IgD-negative memory B cell (primary cell): Measurements from ENCODE around the gene GPR173. TPM values are rescaled to one million over a fixed set of nuclear protein-coding genes. Genes with fewer than 3 reads are reported as not detected.

Experiments used
- H3K27ac Mint-ChIP-seq, 3 donors: one replicate each; pipeline ENCODE4 v1.8.0; 2020 to 2022; ENCODE audit warnings: mild to moderate bottlenecking in 3 of 3, mixed read lengths in 3 of 3, moderate library complexity in 1 of 3
- H3K27me3 Mint-ChIP-seq: one replicate; pipeline ENCODE4 v1.8.0; 2021; ENCODE audit warnings: mixed read lengths
- H3K36me3 Mint-ChIP-seq: one replicate; pipeline ENCODE4 v1.8.0; 2020; ENCODE audit warnings: mild to moderate bottlenecking, mixed read lengths
- H3K4me1 Mint-ChIP-seq, 3 donors: one replicate each; pipeline ENCODE4 v1.8.0; 2020 to 2022; ENCODE audit warnings: mixed read lengths in 3 of 3, mild to moderate bottlenecking in 1 of 3
- H3K4me3 Mint-ChIP-seq, 4 donors: one replicate each; pipeline ENCODE4 v1.8.0; 2020 to 2022; ENCODE audit warnings: mild to moderate bottlenecking in 4 of 4, mixed read lengths in 4 of 4, moderate library complexity in 3 of 4
- H3K9me3 Mint-ChIP-seq, 3 donors: one replicate each; pipeline ENCODE4 v1.8.0; 2020 to 2021; ENCODE audit warnings: mixed read lengths in 3 of 3, mild to moderate bottlenecking in 1 of 3
- polyA plus RNA-seq: library from polyadenylated mRNA; unstranded; fragments of 300-500 nt; fragmentation: Illumina TruSeq; gene quantifications from one replicate; pipeline ENCODE4 v1.2.3, GENCODE V29; 2021

The GPR173 gene
- polyA plus RNA-seq, 1 donor from 2014 or later, result not detected

DNA sequence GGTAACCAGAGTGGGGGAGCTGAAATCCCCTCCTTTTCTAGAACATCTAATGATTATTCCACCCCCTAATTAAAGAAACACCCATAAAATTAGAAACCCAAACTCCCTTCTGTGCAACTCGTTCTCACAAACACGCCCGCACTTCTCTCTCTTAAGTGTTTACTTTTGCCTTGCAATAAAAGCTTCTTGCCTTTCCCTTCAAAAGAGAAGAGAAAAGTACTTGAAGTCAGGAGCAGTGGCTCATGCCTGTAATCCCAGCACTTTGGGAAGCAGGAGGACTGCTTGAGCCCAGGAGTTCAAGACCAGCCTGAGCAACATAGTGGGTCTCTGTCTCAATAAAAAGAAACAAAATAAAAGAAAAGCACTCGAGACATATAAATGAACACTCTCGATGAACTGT is 3.6 kb upstream of the GPR173 start:
- Mint-ChIP-seq H3K4me1 (no peaks in the 10 kb centered on the region), H3K27me3 (peaks cover 5% of the 10 kb centered on the region)

DNA sequence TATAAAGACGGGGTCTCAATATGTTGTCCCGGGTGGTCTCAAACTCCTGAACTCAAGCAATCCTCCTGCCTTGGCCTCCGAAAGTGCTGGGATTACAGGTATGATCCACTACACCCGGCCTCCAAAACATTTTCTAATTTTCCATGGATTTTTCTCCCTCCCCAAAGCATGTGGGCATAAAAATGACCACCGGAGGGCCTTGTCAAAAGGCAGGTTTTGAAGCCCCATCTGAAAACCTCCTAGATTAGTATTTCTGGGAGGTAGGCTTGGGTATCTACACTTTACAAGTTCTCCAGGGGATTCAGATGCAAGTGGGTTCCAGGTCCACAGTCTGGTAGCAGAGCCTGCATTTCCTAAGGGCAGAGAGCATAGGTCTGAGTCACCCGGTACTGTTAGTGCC is 1.4 kb upstream of the GPR173 start:
- Mint-ChIP-seq H3K4me1 (no peaks in the 10 kb centered on the region), H3K4me3 (no peak overlapping the region), H3K27ac (no peak overlapping the region), H3K9me3 (no peaks in the 10 kb centered on the region), H3K36me3 (no peaks in the 10 kb centered on the region), H3K27me3 (peaks cover 8% of the 10 kb centered on the region)

More for the DNA sequence above, 3.6 kb upstream of the GPR173 start:
- Mint-ChIP-seq H3K27ac (no peak overlapping the region), H3K4me3 (no peak overlapping the region), H3K9me3 (no peaks in the 10 kb centered on the region), H3K36me3 (no peaks in the 10 kb centered on the region)

DNA sequence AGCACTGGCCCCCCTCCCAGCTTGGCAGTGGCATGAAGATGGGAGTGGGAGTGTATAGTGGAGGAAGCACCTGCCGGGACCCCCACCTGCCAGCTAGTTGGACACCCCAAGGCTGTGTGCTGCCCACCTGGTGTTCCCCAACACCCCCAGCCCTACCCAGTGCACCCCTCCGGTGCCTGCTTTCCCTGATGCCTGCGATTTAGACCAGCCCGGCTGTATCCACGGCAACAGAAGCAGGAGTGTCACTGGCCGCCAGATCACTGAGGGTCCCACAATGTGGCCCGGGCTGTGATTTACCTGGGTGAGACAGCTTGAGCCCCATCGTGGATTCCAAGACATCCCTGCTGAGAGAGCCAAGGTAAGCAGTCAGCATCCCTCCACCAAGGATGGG is 533 bp downstream of the GPR173 start:
- Mint-ChIP-seq H3K9me3 (no peaks in the 10 kb centered on the region), H3K4me3 (peak overlapping the region in 1 of 4 donors; percentile 58), H3K4me1 (no peaks in the 10 kb centered on the region), H3K27me3 (peaks cover 9% of the 10 kb centered on the region), H3K36me3 (no peaks in the 10 kb centered on the region), H3K27ac (no peak overlapping the region)

DNA sequence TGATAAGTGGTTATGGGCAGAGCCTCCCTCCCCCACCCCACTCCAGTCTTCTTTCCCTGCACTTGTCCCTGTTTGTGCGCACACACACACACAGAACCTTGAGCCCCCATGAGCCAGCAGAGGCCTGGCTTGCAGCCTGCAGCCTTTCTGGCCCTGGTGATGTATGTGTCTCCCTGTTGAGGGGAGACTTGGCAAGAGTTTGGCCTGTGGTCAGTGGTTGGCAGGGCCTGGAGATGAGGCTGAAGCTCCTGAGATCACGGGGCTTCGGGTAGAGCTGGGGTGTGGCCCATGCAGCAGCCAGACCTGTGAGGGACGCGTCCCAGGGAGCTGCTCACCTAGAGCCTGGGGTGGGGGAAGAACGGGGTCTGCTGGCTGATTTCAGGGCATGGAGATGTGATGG is 2.3 kb downstream of the GPR173 start:
- H3K4me3 Mint-ChIP-seq, result no peak overlapping the region
- no peak overlapping the region for H3K27ac Mint-ChIP-seq
- H3K27me3 Mint-ChIP-seq, result peaks cover 9% of the 10 kb centered on the region
- H3K4me1 Mint-ChIP-seq, result no peaks in the 10 kb centered on the region
- H3K9me3 Mint-ChIP-seq, result no peaks in the 10 kb centered on the region
- H3K36me3 Mint-ChIP-seq, result no peaks in the 10 kb centered on the region

DNA sequence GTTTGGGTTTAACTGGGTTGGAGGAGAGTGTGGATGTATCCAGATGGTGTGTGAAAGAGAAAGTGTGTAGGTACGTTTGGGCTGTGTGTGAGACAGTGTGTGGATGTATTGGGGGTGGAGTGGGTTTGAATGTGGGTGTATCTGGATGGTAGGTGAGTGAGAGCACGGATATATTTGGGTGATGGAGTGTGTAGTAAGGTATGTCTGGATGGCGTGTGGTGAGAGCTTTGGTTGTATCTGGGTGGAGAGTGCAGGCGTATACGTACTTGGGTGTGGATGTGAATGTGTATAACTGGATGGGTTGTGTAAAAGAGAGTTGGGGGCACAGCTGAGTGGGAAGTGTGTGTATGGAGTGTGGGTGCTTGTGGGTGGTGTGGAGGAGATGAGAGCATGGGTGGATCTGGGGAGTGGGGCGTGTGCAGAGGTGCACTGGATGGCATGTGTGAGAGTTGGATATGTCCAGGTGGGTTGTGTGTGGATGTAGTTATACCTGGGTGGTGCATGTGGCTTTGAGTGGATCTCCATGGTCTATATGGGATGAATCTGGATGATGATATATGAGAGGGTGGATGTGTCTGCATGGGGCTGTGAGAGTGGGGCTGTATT is 6.8 kb downstream of the GPR173 start:
- H3K27me3 Mint-ChIP-seq, result peaks cover 5% of the 10 kb centered on the region
- H3K36me3 Mint-ChIP-seq, result no peaks in the 10 kb centered on the region
- H3K9me3 Mint-ChIP-seq, result no peaks in the 10 kb centered on the region
- no peaks in the 10 kb centered on the region for H3K4me1 Mint-ChIP-seq
- H3K27ac Mint-ChIP-seq, result no peak overlapping the region
- no peak overlapping the region for H3K4me3 Mint-ChIP-seq

DNA sequence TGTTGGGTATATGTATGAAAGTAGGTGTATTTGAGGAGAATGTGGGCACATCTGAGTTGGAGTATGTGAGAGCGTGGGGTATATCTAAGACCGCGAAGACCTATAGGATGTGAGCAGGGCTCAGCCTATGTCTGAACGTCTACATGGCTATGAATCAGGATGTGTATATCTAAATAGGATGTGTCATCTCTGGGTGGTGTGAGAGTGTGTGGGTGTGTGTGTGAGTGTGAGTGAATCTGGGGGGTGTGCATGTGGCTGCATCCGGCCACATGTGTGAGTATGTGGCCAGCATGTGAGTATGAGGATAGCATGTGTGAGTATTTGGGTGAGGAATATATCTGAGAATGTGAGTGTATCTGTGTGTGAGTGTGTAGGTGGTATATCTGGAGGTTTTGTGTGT is 7.7 kb downstream of the GPR173 start:
- Mint-ChIP-seq H3K4me1 (no peaks in the 10 kb centered on the region), H3K36me3 (no peaks in the 10 kb centered on the region), H3K9me3 (no peaks in the 10 kb centered on the region), H3K27ac (no peak overlapping the region), H3K27me3 (peaks cover 2% of the 10 kb centered on the region), H3K4me3 (no peak overlapping the region)

DNA sequence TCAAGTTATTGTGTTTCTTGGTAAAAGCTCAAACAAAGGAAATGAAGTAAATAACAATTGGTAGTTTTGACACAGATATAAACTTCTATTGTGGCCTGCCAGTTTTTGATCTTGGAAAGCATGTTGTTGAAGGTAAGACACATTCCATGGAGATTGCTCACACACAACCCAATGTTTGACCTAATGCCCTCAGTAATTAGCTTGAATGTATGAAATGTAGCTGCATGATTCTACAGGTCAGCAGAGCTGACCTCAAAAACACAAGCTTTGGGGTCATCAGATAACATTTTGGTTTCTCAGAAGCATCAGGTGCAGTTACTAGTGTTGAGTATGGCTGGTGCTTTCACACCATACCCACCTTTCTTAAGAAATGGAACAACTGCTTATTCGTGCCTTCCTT is 16.5 kb downstream of the GPR173 start:
- peaks cover 6% of the 10 kb centered on the region for H3K27me3 Mint-ChIP-seq
- H3K4me1 Mint-ChIP-seq, result no peaks in the 10 kb centered on the region
- H3K36me3 Mint-ChIP-seq, result no peaks in the 10 kb centered on the region
- no peaks in the 10 kb centered on the region for H3K9me3 Mint-ChIP-seq
- no peak overlapping the region for H3K4me3 Mint-ChIP-seq
- no peak overlapping the region for H3K27ac Mint-ChIP-seq

DNA sequence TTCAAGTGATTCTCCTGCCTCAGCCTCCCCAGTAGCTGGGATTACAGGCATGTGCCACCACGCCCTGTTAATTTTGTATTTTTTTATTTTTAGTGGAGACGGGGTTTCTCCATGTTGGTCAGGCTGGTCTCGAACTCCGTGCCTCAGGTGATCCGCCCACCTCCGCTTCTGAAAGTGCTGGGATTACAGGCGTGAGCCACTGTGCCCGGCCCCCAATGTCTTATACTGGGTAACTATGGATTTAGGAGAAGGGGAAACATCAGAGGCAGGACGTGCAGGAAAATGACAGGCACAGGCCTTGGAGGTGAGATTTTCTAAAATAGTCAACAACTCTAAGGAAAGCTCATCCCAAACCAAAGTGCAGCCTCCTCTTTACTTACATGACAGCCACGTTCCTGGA is 22.5 kb downstream of the GPR173 start:
- Mint-ChIP-seq H3K9me3 (no peaks in the 10 kb centered on the region), H3K36me3 (no peaks in the 10 kb centered on the region), H3K4me3 (no peak overlapping the region), H3K4me1 (peaks cover 0 to 12% (median 5%) of the 10 kb centered on the region in 3 donors), H3K27me3 (peaks cover 2% of the 10 kb centered on the region), H3K27ac (peak overlapping the region in 2 of 3 donors; percentile 3 to 92)

DNA sequence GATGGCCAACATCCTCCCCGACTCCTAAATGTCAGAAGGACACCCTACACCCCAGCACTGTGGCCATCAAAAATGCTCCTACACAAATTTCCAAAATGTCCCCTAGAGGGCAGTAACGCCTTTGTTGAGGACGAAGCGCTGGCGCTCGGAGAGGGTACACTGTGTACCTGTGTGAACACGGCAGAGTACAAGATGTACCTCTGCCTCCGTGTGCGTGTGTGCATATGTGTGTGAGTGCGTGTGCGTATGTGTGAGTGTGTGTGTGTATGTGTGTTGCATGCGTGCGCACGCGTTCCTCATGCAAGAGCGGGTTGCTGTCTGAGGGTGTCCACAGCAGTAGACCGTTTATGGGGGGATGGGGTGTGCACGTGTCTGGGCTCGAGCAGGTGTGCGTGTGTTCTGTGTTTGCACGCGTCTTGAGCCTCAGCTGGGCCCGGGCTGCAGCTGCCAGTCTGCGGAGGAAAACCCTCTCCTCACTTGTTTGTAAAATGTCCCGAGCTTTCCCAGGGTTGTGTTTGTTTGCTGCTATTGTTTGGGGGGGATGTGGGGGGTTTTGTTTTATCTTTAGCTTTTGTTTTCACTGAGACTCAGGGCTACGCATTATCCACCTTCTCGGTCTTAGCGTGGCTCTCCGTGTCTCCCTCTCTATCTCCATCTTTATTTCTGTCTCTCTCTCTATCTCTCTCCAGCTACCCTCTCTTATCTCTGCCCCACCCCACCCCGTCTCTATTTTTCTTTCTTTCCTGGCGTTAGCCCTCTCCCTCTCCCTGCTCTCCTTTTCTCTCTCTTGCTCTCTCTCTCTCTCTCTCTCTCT is 23.2 kb downstream of the GPR173 start:
- H3K36me3 Mint-ChIP-seq, result no peaks in the 10 kb centered on the region
- H3K27me3 Mint-ChIP-seq, result peaks cover 2% of the 10 kb centered on the region
- H3K9me3 Mint-ChIP-seq, result no peaks in the 10 kb centered on the region
- H3K4me3 Mint-ChIP-seq, result peak overlapping the region; percentile 60 to 89 (median 84)
- H3K27ac Mint-ChIP-seq, result peak overlapping the region; percentile 3 to 92 (median 40)
- H3K4me1 Mint-ChIP-seq, result peaks cover 0 to 12% (median 5%) of the 10 kb centered on the region in 3 donors

DNA sequence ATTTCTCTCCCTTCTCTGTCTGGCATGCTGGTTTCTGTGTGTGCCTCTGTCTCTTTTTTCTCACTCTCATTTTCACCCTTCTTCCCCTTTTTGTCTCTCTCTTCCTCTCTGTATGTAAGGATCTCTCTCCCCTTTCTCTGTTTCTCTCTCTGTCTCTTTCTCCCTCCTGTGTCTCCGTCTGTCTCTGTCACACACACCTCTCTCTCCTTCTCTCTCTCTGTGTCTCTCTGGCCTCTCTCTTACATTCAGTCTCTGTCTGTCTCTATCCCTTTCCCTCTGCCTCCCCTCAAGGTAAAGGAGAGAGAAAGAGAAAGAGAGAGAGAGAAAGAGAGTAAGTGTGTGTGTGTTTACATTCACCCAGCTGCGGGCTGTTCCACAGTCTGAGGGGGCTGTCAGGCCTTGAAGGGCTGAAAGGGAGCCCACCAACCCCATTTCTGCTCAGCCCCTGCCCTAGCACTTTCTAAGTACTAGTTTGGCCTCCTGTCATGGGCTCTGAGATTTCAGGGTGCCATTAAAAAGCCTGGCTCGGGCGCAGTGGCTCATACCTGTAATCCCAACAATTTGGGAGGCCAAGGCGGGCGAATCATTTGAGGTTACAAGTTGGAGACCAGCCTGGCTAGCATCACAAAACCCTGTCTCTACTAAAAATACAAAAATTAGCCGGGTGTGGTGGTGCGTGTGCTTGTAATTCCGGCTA is 24.0 kb downstream of the GPR173 start:
- Mint-ChIP-seq H3K27me3 (peaks cover 2% of the 10 kb centered on the region), H3K4me3 (peak overlapping the region; percentile 60 to 89 (median 84)), H3K9me3 (no peaks in the 10 kb centered on the region), H3K4me1 (peaks cover 0 to 12% (median 5%) of the 10 kb centered on the region in 3 donors), H3K36me3 (no peaks in the 10 kb centered on the region), H3K27ac (peak overlapping the region; percentile 3 to 92 (median 40))

DNA sequence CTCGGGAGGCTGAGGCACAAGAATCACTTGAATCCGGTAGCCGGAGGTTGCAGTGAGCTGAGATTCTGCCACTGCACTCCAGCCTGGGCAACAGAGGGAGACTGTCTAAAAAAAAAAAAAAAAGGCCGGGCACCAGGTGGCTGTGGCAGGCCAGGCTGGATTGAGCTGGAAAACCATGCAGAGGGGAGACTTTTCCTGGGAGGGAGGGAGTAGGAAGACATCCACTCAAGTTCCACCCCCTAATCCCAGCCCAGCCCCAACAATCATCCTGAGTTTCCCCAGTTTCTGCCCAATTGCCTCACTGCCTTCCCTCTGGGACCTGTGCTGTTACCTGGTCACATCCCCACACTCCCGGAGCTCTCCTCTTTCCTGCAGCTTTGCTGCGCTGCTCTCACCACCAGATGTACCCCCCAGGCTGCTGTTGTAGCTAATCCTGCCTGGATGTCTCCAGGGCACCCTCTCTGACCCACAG is 24.6 kb downstream of the GPR173 start:
- Mint-ChIP-seq H3K4me3 (peak overlapping the region in 2 of 4 donors; percentile 17 to 53), H3K36me3 (no peaks in the 10 kb centered on the region), H3K9me3 (no peaks in the 10 kb centered on the region), H3K27ac (peak overlapping the region; percentile 3 to 75 (median 23)), H3K27me3 (peaks cover 2% of the 10 kb centered on the region), H3K4me1 (peaks cover 0 to 12% (median 5%) of the 10 kb centered on the region in 3 donors)

DNA sequence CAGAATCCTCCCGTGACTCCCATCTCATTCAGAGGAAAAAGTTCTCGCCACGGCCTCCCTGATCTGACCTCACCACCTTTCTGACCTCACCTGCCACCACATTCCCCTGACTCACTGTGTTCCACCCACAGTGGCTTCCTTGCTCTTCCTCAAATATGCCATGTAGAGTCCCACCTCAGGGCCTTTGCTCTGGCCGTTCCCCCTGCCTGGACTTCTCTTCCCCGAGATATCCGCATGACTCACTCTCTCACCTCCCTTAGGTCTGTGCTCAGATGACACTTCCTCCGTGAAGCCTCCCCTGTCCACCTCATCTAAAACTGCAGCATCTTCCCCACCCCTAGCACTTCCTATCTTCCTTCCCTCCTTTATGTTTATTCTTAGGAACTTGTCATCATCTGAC is 26.4 kb downstream of the GPR173 start:
- Mint-ChIP-seq H3K4me1 (peaks cover 0 to 12% (median 5%) of the 10 kb centered on the region in 3 donors), H3K4me3 (no peak overlapping the region), H3K27me3 (peaks cover 2% of the 10 kb centered on the region), H3K36me3 (no peaks in the 10 kb centered on the region), H3K9me3 (no peaks in the 10 kb centered on the region), H3K27ac (no peak overlapping the region)

DNA sequence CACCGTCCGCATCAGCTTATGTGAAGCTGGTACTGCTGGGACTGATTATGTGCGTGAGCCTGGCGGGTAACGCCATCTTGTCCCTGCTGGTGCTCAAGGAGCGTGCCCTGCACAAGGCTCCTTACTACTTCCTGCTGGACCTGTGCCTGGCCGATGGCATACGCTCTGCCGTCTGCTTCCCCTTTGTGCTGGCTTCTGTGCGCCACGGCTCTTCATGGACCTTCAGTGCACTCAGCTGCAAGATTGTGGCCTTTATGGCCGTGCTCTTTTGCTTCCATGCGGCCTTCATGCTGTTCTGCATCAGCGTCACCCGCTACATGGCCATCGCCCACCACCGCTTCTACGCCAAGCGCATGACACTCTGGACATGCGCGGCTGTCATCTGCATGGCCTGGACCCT is 28.1 kb downstream of the GPR173 start:
- H3K27ac Mint-ChIP-seq, result no peak overlapping the region
- H3K4me1 Mint-ChIP-seq, result peaks cover 0 to 11% (median 5%) of the 10 kb centered on the region in 3 donors
- H3K9me3 Mint-ChIP-seq, result no peaks in the 10 kb centered on the region
- H3K36me3 Mint-ChIP-seq, result no peaks in the 10 kb centered on the region
- H3K27me3 Mint-ChIP-seq, result no peaks in the 10 kb centered on the region
- no peak overlapping the region for H3K4me3 Mint-ChIP-seq

DNA sequence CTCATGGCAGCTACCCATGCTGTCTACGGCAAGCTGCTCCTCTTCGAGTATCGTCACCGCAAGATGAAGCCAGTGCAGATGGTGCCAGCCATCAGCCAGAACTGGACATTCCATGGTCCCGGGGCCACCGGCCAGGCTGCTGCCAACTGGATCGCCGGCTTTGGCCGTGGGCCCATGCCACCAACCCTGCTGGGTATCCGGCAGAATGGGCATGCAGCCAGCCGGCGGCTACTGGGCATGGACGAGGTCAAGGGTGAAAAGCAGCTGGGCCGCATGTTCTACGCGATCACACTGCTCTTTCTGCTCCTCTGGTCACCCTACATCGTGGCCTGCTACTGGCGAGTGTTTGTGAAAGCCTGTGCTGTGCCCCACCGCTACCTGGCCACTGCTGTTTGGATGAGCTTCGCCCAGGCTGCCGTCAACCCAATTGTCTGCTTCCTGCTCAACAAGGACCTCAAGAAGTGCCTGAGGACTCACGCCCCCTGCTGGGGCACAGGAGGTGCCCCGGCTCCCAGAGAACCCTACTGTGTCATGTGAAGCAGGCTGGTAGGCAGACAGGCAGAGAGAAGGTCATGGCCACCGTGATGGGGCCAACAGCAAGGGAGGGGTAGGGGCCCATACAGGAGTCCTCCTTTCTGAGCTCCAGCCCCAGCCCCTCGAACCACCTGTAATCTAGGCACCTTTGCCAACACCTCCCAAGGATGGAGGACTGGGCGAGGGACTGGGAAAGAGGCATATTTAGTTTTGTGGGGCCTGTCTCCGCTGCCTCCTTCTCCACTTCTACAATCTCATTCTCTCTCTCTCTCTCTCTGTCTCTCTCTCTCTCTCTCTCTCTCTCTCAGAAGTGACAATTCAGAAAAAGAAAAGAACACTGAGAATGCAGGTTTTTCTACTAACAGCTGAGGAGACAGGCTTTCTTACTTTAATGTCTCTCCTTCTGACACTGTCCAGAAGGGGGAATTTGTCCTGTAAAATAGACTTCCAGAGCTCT is 28.9 kb downstream of the GPR173 start:
- Mint-ChIP-seq H3K36me3 (no peaks in the 10 kb centered on the region), H3K4me3 (no peak overlapping the region), H3K4me1 (peaks cover 0 to 4% (median under 1%) of the 10 kb centered on the region in 3 donors), H3K27ac (peak overlapping the region in 1 of 3 donors; percentile 13), H3K9me3 (no peaks in the 10 kb centered on the region), H3K27me3 (no peaks in the 10 kb centered on the region)
